GM12873 (cell line): Measurements from ENCODE around the gene DPP10.

ENCODE experiments used
- TF ChIP-seq, protein P1 (sequence below): IDR thresholded peaks from 2 replicates; pipeline ENCODE4 v1.5.1; 2012; ENCODE audit warnings: low read depth, mild to moderate bottlenecking, moderate library complexity, low read length, control low read depth; ENCODE audit not compliant: insufficient read depth; ENCODE audit errors: missing control alignments

DPP10 gene

DNA sequence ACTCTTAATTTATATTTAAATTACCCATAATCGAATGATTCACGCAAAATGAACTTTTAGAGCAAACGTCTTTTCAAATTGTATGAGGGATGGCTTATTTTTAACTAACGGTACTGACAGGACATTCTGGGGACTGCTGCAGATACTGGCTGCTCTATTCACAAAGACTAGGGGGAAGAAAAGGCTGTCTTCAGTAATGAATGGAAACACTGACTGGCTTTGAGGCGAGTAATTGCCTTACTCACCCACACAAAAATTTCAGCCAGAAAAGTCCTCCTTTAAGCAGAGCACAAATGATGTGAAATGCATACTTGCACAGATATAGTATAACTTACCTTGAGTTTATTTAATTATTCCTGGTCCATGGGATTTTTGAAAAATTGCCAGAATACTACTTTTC, 852.6 kb downstream of the DPP10 start:
- TF ChIP-seq, protein P1, sequence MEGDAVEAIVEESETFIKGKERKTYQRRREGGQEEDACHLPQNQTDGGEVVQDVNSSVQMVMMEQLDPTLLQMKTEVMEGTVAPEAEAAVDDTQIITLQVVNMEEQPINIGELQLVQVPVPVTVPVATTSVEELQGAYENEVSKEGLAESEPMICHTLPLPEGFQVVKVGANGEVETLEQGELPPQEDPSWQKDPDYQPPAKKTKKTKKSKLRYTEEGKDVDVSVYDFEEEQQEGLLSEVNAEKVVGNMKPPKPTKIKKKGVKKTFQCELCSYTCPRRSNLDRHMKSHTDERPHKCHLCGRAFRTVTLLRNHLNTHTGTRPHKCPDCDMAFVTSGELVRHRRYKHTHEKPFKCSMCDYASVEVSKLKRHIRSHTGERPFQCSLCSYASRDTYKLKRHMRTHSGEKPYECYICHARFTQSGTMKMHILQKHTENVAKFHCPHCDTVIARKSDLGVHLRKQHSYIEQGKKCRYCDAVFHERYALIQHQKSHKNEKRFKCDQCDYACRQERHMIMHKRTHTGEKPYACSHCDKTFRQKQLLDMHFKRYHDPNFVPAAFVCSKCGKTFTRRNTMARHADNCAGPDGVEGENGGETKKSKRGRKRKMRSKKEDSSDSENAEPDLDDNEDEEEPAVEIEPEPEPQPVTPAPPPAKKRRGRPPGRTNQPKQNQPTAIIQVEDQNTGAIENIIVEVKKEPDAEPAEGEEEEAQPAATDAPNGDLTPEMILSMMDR: no peak

DNA sequence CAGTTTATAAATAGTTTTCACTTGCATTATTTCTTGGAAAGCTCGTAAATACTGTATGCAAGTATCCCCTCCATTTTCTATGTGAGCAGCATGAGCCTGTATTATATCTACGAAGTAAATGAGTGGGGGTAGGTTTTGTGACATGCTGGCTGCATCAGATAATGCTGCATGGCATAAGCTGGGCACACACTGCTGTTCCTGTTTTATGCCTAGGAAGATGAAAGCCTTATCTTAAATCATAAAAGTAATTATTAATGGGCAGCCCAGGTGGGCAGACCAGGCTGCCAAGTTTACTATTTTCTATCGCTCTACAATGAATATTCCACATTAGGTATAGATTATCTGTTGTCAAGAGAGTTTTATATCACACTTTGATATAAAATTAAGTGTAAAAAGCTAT, 854.6 kb downstream of the DPP10 start:
- TF ChIP-seq, protein P1: no peak

DNA sequence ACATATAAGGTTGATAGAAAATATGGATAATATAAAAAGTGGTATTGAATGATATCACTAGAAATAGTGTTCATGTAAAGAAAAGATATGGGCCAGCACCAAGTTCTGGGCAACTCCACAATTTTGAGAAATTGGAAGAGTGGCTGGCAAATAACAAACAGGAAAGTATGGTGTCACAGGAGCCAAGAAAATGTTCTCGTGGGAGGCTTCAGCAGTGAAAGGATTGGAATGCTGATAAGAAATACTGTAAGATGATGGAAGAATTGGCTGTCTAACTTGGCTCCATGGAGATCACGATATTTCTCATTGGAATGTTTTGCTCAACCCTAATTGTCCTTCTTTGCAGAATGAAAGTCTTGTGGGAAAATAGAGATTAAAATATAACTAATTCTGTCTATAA, 856.8 kb downstream of the DPP10 start:
- TF ChIP-seq, protein P1: no peak

DNA sequence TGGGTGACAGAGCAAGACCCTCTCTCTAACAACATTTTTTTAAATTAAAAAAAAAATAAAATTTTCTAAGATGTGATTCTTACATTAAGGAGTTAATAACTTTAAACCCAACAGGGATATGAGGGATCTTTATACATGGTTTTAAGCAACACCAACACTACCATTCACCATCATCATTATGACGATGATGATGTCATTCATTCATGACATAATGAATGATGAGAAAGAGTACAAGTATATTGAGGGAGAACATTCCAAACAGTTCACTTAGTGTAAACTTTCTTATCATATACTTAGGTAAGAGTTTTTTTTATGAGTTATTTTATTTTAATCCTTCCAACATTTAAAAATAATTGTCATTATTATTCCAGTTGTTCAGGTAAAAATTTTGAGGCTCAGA, 863.3 kb downstream of the DPP10 start:
- TF ChIP-seq, protein P1: no peak

DNA sequence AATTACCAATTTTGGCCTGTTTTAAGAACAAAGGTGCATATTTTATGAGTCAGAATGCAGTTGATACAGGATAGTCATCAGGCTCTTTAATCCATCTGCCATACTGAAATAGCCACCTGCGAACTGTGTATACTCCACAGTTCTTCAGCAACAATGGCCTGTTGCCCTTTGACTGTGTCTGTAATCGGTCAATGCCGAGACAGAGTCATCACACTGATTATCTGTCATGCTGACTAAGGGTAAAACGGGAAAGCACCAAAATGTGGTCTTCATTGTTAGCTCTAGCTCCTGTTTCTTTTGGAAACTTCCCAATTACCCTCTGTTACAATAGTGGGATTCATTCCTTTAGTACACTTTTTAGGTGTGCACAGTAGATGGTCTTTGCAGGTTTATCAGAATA, 871.7 kb downstream of the DPP10 start:
- TF ChIP-seq, protein P1: no peak

DNA sequence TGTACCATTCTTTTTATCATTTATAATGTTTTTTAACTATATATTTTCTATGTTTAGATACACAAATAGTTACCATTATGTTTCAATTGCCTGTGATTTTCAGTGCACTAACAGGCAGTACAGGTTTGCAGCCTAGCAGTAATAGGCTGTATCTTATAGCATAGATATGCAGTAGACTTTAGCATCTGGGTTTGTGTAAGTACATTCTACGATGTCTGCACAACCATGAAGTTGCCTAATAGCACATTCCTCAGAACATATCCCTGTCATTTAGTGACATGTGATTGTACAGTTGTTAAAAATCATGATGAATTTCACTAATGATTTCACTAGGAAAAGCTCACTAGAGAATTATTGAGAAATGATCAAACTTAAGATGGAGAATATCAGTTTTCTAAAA, 884.6 kb downstream of the DPP10 start:
- TF ChIP-seq, protein P1: no peak

DNA sequence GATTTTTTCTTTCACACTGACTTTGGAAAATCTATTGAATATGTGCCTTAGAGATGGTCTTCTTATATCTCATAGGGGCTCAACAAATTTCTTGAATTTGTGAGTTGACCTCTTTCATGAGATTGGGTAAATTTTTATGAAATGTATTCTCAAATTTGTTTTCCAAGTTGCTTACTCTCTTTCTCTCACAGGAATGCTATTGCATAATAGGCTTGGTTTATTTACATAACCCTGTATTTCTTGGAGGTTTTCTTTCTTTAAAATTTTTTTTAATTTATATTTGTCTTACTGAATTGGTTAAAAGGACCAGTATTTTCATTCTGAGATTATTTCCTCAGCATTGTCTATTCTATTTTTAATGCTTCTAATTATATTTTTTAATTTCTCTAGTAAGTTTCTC, 917.1 kb downstream of the DPP10 start:
- TF ChIP-seq, protein P1: no peak

DNA sequence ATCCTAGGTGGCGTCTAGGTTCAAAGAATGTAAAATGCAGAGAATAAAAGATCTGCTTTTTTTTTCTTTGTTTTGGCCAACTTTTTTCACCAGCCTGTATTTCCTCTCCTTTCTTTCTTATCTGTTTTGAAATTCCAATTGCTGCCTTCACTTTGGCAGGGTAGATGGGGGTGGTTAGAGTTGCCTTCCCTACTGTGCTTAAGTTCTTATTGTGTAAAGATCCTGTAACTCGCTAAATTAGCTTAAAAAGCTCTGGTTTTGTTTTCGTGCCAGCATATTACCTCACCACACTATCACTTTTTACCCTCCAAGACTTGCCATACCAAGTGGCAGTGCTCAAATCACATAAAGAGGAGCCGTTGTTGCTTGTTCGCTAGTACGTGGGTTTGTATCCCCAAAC, 921.7 kb downstream of the DPP10 start:
- TF ChIP-seq, protein P1: no peak
